LoVo (cell line): ENCODE measurements around the gene PGAM4.
"Not testable (repeated sequence)": the region's sequence is repeated elsewhere in the genome, so short reads cannot be mapped to it uniquely, and the experiment has no call there.

Experiments
- DNase-seq: peaks from one replicate; pipeline ENCODE4 v3.0.0-alpha.2; 2016; ENCODE audit warnings: low spot score

PGAM4 gene

DNA sequence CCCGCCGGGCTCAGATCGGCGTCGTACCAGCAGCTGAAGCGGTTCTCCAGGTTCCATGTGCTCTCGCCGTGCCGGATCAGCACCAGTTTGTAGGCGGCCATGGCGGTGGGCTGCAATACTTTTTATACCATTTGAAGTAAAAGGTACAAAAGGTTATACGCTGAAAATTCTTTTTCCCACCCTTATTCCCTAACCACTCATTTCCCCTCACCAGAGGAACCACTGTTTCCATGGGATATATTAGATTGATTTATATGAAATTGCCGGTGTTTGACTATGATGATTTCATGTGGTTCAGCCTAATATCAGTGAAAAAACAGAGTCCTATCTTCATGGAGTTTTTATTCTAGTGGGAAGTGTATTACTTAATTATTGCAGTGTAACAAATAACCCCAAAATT is at the start of gene PGAM4:
PGAM4 (minus strand) TSS at position 101 of the 400 bp plus-strand sequence; CDS start at position 101, 0 bp downstream.
- DNase-seq: no peak

DNA sequence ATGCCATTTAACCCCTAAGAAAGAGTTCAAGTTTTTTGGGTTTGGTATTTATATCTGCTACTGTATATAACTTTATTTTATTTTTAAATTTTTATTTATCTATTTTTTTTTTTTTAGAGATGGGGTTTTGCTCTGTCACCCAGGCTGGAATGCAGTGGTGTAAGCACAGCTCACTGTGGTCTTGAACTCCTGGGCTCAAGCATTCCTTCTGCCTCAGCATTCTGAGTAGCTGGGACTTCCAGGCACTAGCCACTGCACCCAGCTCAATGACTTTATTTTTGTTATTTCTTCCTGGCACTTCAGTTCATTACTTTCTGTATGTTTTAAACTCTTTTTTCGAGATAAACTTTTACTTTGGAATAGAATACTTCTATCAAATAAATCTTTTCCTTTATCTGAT is 42.4 kb upstream of the PGAM4 start:
- no peak for DNase-seq

DNA sequence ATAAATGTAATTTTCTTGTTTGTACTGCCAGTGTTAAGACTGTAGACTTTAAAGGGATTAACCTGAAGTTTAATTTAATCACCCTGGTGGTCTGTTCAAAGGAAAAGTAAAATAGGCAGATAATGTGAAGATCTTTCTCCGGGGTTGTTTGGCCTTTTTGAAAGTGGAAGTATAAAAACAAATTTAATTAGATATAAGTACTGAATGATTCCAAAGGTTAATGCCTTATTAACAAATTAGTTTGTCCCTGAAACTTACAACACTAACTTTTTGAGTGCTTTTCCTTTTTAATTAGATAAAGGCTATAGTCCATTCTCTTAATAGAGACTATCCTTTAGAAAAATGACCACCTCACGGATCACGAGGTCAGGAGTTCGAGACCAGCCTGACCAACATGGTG is 10.4 kb upstream of the PGAM4 start:
- no peak for DNase-seq

DNA sequence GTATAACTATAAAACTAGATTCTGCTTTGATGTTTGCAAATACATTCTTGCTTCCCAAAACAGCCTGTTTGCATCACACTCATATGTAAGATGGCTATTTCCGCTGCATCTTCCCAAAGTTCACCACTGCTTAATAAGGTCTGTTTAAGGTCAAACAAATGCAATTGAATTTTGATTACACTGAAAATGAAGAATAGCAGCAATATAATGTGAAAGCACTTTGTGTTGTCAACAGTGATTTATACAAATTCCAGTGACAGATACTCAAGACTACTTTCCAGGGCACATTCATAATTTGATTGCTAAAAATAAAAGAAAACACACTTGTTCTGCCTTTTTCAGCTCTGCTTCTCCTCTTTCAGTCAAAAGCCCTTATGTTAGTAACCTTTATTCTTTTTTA is 8.1 kb upstream of the PGAM4 start:
- no peak for DNase-seq

DNA sequence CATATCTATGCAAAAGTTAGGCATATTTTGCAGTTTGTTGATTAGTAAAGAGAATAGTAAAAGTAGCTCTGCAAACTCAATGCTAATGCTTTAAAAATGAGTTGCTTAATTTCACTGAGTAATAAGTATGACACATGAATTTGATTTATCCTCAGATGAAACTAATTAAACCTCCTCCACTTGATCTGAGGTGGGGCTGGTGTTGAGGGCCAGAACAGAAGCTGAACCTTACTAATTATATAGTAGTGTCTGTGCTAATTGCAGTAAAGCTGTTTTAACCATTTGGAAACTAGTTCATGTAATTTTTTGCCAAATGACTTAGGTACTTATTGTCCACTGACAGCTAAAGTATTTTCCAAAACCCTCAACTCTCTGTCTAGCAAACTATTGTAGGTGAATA is 7.7 kb upstream of the PGAM4 start:
- DNase-seq: no peak

DNA sequence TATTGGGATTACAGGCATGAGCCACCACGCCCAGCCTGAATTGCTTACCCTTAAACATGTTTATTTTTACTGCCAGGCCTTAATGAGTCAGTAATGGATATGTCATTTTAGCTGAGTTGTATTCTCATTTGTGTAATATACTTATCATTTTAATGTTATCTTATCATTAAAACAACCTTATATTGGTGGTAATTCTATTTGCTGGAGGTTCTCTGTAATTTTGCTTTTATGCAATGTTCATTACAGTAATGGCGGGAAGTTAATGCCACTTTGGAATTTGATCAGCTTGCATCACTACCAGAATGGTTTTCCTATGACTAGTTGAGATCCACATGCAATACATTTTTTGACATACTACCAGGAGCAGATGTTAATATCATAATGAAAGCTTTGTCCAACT is 6.3 kb upstream of the PGAM4 start:
- peak; percentile 2 for DNase-seq

DNA sequence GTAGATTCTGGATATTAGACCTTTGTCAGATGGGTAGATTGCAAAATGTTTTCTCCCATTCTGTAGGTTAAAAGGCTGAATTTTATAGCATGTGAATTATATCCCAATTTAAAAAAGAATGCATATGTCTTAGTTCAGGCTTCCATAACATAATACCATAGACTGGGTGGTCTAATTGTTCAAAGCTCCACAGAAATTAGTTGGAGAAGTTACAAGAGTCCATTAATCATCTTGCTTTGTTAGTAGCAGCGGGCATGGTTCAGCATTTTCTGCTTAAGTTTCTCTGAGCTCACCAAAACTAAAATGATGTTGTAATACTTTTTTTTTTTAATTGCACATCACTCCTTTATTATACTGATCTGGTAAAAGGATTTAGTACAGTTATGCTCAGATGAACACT is 1.8 kb downstream of the PGAM4 start:
- no peak for DNase-seq

DNA sequence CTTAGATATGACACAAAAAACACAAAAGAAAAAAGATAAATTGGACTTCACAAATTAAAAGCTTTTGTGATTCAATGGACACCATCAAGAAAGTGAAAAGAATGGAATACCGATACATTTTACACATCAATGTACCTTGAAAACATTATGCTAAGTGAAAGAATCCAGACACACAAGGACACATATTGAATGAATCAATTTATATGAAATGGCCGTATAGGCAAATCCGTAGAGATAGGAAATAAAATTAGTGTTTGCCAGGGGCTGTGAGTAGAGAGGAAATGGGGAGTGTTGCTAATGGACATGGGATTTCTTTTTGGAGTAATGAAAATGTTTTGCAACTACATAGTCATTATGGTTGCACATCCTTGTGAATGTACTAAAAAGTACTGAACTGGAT is 3.1 kb downstream of the PGAM4 start:
- no peak for DNase-seq

DNA sequence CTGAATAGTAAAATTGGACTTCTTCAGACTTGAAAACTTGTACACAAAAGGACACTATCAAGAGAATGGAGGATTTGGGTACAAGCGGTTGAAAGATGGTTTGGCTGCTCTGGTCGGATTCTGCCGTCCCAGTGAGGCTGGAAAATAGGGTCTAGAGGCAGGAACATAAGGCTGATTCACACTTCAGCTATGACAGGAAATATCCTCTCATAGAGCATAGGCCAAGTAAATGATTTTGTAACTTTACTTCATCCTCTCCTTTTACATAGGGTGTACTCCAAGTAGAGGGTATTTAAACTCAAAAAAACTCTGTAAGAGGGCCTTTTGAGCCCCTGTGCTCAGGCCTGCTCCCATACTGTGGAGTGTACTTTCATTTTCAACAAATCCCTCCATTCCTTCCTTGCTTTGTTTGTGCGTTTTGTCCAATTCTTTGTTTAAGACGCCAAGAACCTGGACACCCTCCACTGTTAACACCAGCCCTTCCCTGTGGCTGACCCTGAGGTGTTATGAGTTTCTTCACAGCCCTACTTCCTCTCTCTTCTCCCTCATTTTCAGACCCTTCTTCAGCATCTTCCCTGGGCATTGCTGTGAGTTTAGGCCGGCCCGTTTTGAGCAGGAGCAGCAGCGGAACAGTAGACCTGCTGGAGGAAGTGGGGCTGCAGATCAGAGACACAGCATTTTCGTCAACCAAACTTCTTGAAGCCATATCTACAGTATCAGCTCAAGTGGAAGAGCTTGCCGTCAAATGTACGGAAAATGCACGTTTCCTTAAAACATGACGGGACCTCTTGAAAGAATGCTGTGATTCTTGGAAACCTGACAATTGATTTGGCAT is 7.2 kb downstream of the PGAM4 start:
- no peak for DNase-seq

DNA sequence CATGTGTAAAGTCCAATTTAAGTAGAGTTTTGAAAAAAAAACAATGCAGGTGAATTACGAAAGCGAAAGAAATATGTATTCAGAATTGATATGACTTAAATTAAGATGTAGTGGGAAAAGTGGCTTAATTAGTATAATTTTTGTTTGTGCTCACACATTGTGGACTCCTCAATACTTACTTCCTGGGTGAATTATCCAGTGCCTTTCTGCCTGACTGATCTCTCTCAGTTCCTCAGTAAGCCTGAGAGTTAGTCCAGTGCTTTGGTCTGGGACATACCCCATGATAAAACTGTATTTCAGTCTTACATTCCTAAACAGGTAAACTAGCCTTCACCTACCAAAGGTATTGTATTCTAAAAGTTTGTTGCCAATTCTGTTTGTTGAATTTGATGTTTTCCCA is 8.4 kb downstream of the PGAM4 start:
- no peak for DNase-seq

DNA sequence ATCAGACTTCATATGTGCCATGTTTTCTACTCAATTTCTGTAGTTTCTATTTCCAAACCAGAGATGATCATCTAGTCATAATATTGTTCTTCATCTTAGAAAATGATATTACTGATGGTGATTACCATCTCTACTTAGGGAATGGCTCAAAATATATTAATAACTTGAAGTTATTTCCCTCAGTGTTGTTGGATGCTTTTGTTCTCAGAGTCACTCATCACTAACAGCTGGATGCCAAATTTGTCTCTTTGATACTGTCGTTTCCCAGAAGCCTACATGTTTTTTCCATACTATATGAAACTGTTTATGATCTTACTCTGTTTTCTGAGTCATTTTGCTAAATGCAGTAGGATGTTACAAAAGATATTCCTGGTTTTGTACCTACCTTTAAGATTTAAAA is 8.9 kb downstream of the PGAM4 start:
- DNase-seq: no peak

DNA sequence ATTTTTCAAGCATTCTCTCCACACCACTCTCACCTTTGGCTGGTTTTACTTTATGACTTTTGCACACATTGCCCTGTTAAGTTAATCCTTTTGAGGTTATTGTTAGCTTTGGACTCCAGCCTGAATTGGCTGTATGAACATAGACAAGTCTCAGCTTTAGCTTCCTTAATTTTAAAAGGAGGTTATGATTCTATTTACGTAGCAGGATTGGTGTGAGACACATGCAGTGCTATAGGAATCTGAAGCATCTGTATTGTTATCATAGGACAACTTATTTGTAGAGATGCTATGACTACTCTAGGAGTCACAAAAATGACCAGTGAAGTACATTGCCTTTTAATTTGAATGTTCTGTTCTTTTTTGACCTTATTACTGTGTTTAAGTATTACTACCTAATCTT is 15.7 kb downstream of the PGAM4 start:
- peak; percentile 32 for DNase-seq

DNA sequence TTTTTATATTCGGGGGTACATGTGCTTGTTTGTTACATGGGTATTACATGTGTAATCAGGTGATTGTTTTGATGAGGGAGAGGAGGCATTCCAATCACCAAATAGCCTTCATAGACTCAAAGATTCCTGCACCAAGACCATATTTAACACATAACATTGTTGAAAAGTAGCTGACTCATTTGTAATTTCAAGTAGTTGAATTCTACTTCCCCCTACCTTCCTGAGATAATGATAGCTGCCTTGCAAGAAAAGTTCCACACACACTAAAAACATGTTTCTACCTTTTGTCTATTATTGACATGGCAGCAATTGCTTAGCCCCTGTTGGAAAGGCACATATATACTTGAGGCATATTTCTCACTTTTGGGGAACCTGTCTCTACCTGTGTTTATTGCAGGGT is 16.1 kb downstream of the PGAM4 start:
- DNase-seq: peak; percentile 7

DNA sequence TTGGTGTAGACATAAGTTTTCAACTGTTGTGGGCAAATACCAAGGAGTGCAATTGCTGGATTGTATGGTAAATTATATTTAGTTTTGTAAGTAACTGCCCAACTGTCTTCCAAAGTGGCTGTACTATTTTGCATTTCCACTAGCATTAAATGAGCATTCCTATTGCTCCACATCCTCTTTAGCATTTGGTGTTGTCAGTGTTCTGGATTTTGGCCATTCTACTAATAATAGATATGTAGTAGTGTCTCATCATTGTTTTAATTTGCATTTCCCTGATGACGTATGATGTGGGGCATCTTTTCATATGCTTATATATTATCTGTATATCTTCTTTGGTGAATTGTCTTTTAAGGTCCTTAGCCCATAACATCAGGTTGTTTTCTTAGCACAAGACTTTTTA is 17.3 kb downstream of the PGAM4 start:
- DNase-seq: no peak

DNA sequence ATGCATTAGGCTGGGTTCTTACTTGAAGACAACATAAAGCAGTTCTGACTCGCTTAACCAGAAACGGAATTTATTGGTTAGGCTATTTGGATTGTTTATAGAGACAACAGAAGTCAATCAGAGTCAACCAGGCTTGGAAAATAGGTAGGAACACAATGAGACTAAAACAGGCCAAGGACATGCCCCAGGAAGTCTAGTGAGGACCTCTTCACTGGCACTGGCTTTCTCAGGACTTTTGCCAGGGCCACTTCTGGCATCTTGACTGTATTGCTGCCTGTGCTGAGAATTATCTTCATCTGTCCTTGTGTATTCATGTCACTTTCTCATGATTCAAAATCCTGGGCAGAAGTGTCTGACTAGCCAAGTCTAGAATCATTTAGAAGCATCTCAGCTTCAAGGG is 19.6 kb downstream of the PGAM4 start:
- no peak for DNase-seq

DNA sequence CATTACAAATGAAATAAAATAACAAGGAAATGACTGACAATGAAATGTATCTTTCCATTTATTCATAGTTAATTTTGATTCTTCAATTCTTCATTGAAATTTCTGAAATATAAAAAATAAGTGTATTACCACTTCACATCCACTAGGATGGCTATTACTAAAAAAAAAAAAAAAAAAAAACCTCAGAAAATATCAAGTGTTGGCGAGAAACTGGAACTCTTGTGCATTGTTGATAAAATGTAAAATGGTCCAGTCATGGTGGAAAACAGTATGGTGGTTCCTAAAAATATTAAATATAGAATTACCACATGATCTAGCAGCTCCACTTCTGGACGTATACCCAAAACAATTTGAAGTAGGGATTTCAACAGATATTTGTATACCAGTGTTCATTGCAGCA is 22.9 kb downstream of the PGAM4 start:
- DNase-seq: no peak

DNA sequence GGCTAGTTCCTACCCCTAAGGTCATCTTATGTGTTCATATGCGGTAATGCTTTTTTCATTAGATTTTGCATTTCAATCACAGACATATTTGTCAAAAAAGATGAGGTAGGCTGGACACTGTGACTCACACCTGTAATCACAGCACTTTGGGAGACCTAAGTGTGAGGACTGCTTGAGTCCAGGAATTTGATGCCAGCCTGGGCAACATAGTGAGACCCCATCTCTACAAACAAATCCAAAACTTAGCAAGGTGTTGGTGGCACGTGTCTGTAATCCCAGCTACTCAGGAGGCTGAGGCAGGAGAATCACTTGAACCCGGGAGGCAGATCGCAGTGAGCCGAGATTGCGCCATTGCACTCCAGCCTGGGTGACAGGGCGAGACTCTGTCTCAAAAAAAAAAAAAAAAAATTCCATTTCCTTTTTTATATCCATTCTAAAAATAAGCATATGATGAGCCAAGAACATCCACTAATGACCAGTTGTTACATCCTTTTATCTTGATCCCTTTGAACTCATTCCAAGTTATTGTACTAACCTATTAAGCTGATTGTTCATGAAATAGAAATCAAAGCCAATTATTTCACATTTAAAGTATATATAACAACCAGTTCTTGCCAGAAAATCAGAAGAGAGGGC is 23.4 kb downstream of the PGAM4 start:
- no peak for DNase-seq

DNA sequence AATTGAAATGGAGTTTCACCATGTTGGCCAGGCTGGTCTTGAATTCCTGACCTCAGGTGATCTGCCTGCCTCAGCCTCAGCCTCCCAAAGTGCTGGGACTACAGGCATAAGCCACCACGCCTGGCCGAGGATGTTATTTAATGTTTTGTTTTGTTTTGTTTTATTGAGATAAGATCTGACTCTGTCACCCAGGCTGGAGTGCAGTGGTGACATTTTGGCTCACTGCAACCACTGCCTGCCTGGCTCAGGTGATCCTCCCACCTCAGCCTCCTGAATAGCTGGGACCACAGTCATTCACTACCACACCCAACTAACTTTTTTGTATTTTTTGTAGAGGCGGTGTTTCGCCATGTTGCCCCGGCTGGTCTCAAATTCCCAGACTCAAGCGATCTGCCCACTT is 24.4 kb downstream of the PGAM4 start:
- not testable (repeated sequence) for DNase-seq

DNA sequence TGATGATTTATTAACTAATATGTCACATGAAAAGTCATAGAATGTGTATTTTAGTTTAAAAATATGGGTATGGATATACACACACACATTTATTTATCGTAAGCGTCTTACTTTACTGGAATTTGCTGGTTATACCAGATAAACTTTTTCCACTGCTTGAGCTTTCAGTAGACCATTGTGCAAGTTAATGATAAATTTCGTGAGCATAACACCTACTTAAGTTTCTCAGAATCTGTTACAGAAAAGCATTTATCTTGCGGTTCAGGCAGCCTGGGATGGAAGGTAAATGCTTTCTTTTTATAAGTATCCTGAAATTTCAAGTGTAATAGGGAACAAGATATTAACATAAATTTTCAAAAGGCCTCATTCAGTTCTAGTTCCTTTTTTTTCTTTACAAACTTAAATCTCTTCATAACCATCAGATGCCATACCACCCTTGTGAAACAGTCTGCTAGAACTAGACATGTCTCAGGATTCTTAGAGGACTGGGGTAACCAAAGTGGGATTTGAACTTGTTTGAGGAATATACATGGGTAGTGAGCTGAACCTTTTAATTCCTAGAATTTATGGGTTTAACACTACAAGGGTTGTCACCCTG is 31.3 kb downstream of the PGAM4 start:
- DNase-seq: no peak

DNA sequence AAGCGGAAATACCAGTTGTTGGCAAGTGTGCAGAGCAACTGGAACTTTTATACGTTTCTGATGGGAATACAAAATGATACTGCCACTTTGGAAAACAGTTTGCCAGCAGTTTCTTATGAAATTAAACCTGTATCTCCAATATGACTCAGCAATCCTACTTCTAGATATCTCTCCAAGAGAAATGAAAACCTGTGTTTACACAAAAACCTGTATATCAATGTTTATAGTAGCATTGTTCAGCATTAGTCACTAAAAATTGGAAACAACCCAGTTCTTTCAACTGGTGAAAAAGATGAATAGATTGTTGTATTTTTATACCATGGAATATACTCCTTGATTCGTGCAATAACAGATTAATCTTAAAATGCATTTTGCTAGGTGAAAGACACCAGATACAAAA is 32.1 kb downstream of the PGAM4 start:
- peak; percentile 57 for DNase-seq

DNA sequence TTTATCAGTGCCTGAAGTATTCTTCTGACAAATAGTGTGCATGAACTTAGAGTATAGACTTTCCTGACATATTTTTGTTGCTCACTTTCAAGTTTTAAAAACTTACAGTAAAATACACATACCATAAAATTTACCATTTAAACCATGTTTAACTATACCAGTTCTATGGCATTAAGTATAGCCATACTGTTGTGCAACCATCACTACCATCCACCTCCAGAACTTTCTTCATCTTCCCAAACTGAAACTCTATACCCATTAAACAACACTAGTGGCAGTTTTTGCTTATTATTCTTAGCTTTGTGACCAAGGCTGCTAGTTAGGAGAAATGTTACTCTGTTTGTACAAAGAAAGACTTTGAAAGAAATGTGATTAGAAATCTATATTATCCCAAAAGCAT is 33.1 kb downstream of the PGAM4 start:
- no peak for DNase-seq

DNA sequence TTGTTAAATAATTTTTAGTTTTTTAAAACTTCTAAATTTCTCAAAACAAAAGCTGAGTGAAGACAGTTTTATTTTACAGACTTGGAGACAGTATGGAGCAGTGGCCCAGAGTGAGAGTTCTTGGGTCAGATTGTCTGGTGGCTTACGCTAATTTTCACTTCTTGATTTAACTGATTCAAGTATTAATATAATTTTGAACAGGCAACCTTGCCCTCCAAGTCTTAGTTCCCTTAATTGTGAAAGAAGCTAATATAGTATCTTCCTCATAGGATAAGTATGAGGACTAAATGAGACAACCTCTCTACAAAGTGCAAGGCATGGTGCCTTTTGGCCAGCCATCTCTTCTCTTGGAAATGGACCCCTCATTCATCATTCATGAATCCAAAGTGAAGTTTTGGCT is 33.6 kb downstream of the PGAM4 start:
- no peak for DNase-seq

DNA sequence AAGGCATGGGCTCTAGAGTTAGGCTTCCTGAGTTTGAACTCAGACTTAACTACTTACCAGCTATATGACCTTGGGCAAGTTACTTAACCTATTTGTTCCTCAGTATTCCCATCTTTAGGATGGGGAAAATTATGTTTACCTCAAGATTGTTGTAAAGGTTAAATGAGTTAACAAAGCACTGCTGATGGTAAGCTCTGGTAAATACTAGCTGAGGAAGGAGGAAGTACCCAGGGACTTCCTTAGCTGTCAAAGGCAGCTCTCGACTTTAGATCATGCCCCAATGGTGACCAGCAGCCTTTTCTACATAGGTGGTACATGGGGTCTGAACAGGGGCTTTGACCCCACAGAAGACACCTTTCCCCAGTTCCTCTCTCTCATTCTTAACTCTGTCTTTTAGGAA is 38.9 kb downstream of the PGAM4 start:
- no peak for DNase-seq

DNA sequence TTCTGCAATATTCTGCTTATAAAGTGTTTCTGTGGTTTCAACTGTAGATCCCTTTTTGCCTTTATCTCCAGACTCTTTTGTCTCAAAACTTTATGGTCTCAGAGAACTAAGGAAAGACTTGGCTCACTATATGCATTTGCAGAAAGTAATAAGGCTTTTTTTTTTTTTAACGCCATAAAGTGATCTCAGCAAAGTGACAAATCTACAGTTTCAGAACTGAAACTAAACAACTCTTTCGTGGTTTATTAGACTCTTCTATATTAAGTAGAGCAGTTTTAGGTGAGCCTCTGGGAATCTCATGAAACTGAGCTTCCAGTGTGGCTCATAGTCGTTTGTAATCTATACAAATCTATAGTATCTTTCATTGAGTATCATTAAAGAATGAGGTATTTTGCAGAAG is 43.7 kb downstream of the PGAM4 start:
- no peak for DNase-seq
